ENCODE results near the gene ACAP1. TPM values are rescaled to one million over a fixed set of nuclear protein-coding genes. Genes with fewer than 3 reads are reported as not detected.

The ACAP1 gene
- total RNA-seq, 6 experiments from 2014 or later: 1.6 to 6.8 (median 2.7) TPM

DNA sequence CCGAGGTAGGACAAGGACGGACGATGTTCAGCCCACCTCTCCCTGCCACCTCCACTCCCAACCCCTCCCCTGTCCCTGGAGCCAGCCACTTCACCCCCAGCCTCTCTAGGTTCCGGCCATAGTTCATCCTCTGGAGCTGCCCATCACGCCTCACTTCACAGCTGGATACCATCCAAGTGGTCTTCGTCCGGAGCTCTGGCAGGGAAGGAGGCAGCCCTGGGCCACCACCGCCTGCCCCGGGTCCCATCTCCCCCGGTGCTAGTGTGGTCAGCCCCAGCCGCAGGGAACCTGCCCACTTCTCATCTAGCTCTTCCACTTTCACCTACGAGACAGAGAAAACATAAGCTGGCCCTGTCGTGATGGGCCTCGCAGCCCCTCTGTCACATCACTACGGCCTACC lies 14.9 kb upstream of the ACAP1 start:
- intact Hi-C loops (cut with DNase I): no loop called here
- peaks cover 0 to 53% (median 16%) of the 10 kb centered on the region in 4 donors for H3K36me3 ChIP-seq
- ATAC-seq: no peak

GRCh38 chr17:7322520-7323194 lies 13.7 kb upstream of the ACAP1 start:
- no peak overlapping the region for H3K4me3 ChIP-seq
- H3K27ac ChIP-seq: no peak overlapping the region
- 100% methylated on average over 3 of the region's 22 CpGs for WGBS (ENCODE audit: insufficient coverage, low coverage, low lambda C conversion rate, missing lambda C conversion rate)
- no peak for DNase-seq
- intact Hi-C loops (cut with DNase I): no loop called here
- peaks cover 0 to 51% (median 14%) of the 10 kb centered on the region in 4 donors for H3K36me3 ChIP-seq
- no peak for ATAC-seq
- no peaks in the 10 kb centered on the region for H3K9me3 ChIP-seq
- H3K27me3 ChIP-seq: no peaks in the 10 kb centered on the region
- H3K4me1 ChIP-seq: no peaks in the 10 kb centered on the region
- TF ChIP-seq CTCF (IDR thresholded peaks at IDR 0.05) (no peak), POLR2A (IDR thresholded peaks at IDR 0.05) (no peak)

More for the DNA sequence above, 14.9 kb upstream of the ACAP1 start:
- DNase-seq: no peak
- TF ChIP-seq POLR2A (IDR thresholded peaks at IDR 0.05): no peak
- no peak for TF ChIP-seq CTCF (IDR thresholded peaks at IDR 0.05)
- 87% methylated on average over 11 of the region's 15 CpGs for WGBS (ENCODE audit: insufficient coverage, low coverage, low lambda C conversion rate, missing lambda C conversion rate)
- Histone ChIP-seq H3K27ac (no peak overlapping the region), H3K4me1 (no peaks in the 10 kb centered on the region), H3K4me3 (no peak overlapping the region), H3K27me3 (no peaks in the 10 kb centered on the region), H3K9me3 (no peaks in the 10 kb centered on the region)

DNA sequence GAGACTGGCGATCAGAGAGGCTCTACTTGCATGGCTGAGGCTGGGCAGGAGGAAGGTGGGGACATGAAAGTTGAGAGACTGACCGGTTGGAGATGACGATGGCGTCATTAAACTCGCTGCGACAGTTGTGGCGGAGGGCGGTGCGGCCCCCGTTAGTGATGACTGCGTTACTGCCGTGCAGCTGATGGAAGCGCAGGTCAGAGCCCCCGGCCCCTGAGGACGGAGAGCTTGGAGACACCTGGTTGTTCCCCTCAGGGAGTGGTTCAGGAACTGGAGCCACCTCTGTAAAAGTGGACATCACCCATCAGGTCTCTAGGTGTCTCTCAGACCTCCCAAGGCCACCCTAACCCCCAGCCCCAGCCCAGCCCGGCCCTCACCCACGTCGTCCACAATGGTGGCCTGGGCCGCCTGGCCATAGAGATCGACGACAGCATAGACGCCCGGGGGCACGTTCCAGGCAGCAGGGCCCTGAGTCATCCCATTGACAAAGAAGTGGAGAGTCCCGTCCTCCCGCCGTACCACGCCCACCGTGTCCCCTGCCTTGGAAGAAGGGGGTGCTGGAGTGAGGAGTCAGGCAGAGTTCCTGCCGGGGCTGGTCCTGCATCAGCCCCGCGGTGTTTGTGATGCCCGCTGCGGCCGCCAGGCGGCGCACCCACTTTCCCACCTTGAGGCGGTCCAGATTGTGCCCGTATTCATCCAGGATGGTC lies 12.4 kb upstream of the ACAP1 start:
- no peaks in the 10 kb centered on the region for H3K27me3 ChIP-seq
- ATAC-seq: peak; percentile 22 to 46 (median 34)
- WGBS (ENCODE audit: insufficient coverage, low coverage, low lambda C conversion rate, missing lambda C conversion rate): 97% methylated on average over 5 of the region's 39 CpGs
- TF ChIP-seq CTCF (IDR thresholded peaks at IDR 0.05) (peak; percentile 51 to 64 (median 58)), POLR2A (IDR thresholded peaks at IDR 0.05) (no peak)
- peaks cover 0 to 6% (median 3%) of the 10 kb centered on the region in 4 donors for H3K4me1 ChIP-seq
- H3K27ac ChIP-seq: no peak overlapping the region
- intact Hi-C loops (cut with DNase I): no loop called here
- H3K4me3 ChIP-seq: no peak overlapping the region
- no peak for DNase-seq
- no peaks in the 10 kb centered on the region for H3K9me3 ChIP-seq
- peaks cover 0 to 44% (median 13%) of the 10 kb centered on the region in 4 donors for H3K36me3 ChIP-seq

DNA sequence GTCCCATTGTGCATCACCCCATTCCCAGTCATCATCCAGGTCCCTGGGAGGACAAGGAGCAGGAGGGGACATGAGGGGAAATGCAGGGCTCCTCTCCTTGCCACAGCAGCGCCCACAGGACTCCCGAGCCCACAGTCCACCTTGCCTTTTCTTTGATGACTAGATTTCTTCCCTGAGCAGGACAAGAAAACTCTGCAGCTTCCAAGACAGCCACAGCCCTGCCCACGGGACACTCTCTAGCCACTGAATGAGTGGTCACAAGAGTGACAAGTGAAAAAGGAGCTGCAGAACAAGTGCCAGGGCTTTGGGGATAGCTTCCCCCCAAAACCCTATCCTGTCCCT lies 11.9 kb upstream of the ACAP1 start:
- WGBS (ENCODE audit: insufficient coverage, low coverage, low lambda C conversion rate, missing lambda C conversion rate): 67% methylated on average over 1 of the region's 3 CpGs
- Histone ChIP-seq H3K36me3 (peaks cover 0 to 42% (median 13%) of the 10 kb centered on the region in 4 donors), H3K27me3 (no peaks in the 10 kb centered on the region), H3K9me3 (no peaks in the 10 kb centered on the region), H3K4me3 (no peak overlapping the region), H3K4me1 (peaks cover 0 to 6% (median 3%) of the 10 kb centered on the region in 4 donors), H3K27ac (no peak overlapping the region)
- ATAC-seq (no peak), DNase-seq (no peak)
- TF ChIP-seq POLR2A (IDR thresholded peaks at IDR 0.05) (no peak), CTCF (IDR thresholded peaks at IDR 0.05) (no peak)
- intact Hi-C loops (cut with DNase I): no loop called here
